HG03025 (cell line): ENCODE results near the gene TBC1D5.
"Not testable (repeated sequence)": the region's sequence is repeated elsewhere in the genome, so short reads cannot be mapped to it uniquely, and the experiment has no call there.

Source experiments
- ATAC-seq: cut with Tn5 transposase; IDR thresholded peaks from one replicate; pipeline ENCODE4 v1.9.1; 2021; ENCODE audit warnings: mild to moderate bottlenecking, moderate library complexity; ENCODE audit not compliant: unreplicated experiment, low FRiP score

Gene TBC1D5

GRCh38 chr3:17724948-17725347, 17.5 kb downstream of the TBC1D5 start:
- no peak for ATAC-seq

- no peak for ATAC-seq
Observed at GRCh38 chr3:17724122-17724521, 18.3 kb downstream of the TBC1D5 start.

GRCh38 chr3:17717411-17717810, 25.0 kb downstream of the TBC1D5 start:
- no peak for ATAC-seq

- no peak for ATAC-seq
Observed at GRCh38 chr3:17714473-17714872, 28.0 kb downstream of the TBC1D5 start.

- no peak for ATAC-seq
Observed at GRCh38 chr3:17709236-17709810, 33.1 kb downstream of the TBC1D5 start.

- ATAC-seq: no peak
Observed at GRCh38 chr3:17707813-17708543, 34.5 kb downstream of the TBC1D5 start.

- ATAC-seq: not testable (repeated sequence)
Observed at GRCh38 chr3:17705991-17706390, 36.4 kb downstream of the TBC1D5 start.

GRCh38 chr3:17699815-17700214, 42.6 kb downstream of the TBC1D5 start:
- not testable (repeated sequence) for ATAC-seq

GRCh38 chr3:17695665-17696064, 46.8 kb downstream of the TBC1D5 start:
- ATAC-seq: not testable (repeated sequence)

- ATAC-seq: not testable (repeated sequence)
Observed at GRCh38 chr3:17693670-17693999, 48.8 kb downstream of the TBC1D5 start.

- ATAC-seq: not testable (repeated sequence)
Observed at GRCh38 chr3:17692846-17693669, 49.4 kb downstream of the TBC1D5 start.

GRCh38 chr3:17687566-17687965, 54.9 kb downstream of the TBC1D5 start:
- no peak for ATAC-seq

- ATAC-seq: no peak
Observed at GRCh38 chr3:17686613-17687012, 55.8 kb downstream of the TBC1D5 start.

- no peak for ATAC-seq
Observed at GRCh38 chr3:17683542-17684207, 58.8 kb downstream of the TBC1D5 start.

- no peak for ATAC-seq
Observed at GRCh38 chr3:17680530-17680929, 61.9 kb downstream of the TBC1D5 start.

- no peak for ATAC-seq
Observed at GRCh38 chr3:17678116-17678741, 64.2 kb downstream of the TBC1D5 start.

- ATAC-seq: no peak
Observed at GRCh38 chr3:17674082-17674686, 68.2 kb downstream of the TBC1D5 start.

GRCh38 chr3:17672506-17672905, 69.9 kb downstream of the TBC1D5 start:
- no peak for ATAC-seq

GRCh38 chr3:17670749-17671148, 71.7 kb downstream of the TBC1D5 start:
- no peak for ATAC-seq

- no peak for ATAC-seq
Observed at GRCh38 chr3:17664923-17665322, 77.5 kb downstream of the TBC1D5 start.
